Neural crest cell (in vitro differentiated cells): Measurements from ENCODE around the gene IL36A. TPM values are rescaled to one million over a fixed set of nuclear protein-coding genes. Genes with fewer than 3 reads are reported as not detected.

Experiments used
- DNase-seq: peaks from one replicate; pipeline ENCODE4 v3.0.0; 2021; ENCODE audit warnings: low read depth, mixed read lengths, low spot score
- H3K27ac Mint-ChIP-seq: one replicate; pipeline ENCODE4 v1.8.0; 2021; ENCODE audit warnings: mild to moderate bottlenecking, mixed read lengths; ENCODE audit not compliant: unreplicated experiment
- H3K27me3 Mint-ChIP-seq: 2 replicates; pipeline ENCODE4 v1.8.0; 2021; ENCODE audit warnings: low read depth, mild to moderate bottlenecking, mixed read lengths
- H3K36me3 Mint-ChIP-seq: 2 replicates; pipeline ENCODE4 v1.8.0; 2021; ENCODE audit warnings: low read depth, mild to moderate bottlenecking, mixed read lengths
- H3K4me1 Mint-ChIP-seq: 2 replicates; pipeline ENCODE4 v1.8.0; 2021; ENCODE audit warnings: mixed read lengths
- H3K4me3 Mint-ChIP-seq: one replicate; pipeline ENCODE4 v1.8.0; 2021; ENCODE audit warnings: mild to moderate bottlenecking, mixed read lengths
- H3K9me3 Mint-ChIP-seq: 2 replicates; pipeline ENCODE4 v1.8.0; 2021; ENCODE audit warnings: mixed read lengths
- total RNA-seq: library from RNA; stranded (reverse); gene quantifications from 2 replicates; pipeline ENCODE4 v1.2.1, GENCODE V29; 2021
- TF ChIP-seq, protein P1 (sequence below): fragments of 200-600 bp; sonication (generic); conservative IDR thresholded peaks from 2 replicates; pipeline ENCODE4 v1.5.0; 2021; ENCODE audit warnings: antibody characterized with exemption, mild to moderate bottlenecking

The IL36A gene
- total RNA-seq, 1 donor from 2014 or later = not detected

DNA sequence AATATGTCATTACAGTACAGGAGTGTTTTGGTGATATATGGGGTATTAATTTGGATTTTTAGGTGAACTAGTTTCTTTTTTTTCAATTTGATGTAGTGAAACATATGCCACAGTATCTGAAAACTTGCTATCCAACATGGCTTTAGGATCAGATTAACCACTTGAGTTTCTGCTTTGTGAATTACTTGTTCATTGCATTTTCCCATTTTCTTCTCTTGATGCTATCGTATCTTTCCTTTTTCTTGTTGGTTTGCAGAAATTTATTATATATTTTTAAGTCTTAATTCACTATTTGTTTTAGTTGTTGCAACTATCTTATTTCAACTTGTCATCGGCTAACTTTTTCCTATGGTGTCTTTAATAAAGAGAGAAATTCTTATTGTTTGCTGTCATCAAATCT is 8.8 kb downstream of the IL36A start:
- Mint-ChIP-seq H3K4me1 (peaks cover 8% of the 10 kb centered on the region), H3K36me3 (peaks cover 4% of the 10 kb centered on the region), H3K27ac (no peak overlapping the region), H3K27me3 (peaks cover 39% of the 10 kb centered on the region), H3K4me3 (no peak overlapping the region), H3K9me3 (peaks cover 22% of the 10 kb centered on the region)
- DNase-seq = no peak
- TF ChIP-seq, protein P1, sequence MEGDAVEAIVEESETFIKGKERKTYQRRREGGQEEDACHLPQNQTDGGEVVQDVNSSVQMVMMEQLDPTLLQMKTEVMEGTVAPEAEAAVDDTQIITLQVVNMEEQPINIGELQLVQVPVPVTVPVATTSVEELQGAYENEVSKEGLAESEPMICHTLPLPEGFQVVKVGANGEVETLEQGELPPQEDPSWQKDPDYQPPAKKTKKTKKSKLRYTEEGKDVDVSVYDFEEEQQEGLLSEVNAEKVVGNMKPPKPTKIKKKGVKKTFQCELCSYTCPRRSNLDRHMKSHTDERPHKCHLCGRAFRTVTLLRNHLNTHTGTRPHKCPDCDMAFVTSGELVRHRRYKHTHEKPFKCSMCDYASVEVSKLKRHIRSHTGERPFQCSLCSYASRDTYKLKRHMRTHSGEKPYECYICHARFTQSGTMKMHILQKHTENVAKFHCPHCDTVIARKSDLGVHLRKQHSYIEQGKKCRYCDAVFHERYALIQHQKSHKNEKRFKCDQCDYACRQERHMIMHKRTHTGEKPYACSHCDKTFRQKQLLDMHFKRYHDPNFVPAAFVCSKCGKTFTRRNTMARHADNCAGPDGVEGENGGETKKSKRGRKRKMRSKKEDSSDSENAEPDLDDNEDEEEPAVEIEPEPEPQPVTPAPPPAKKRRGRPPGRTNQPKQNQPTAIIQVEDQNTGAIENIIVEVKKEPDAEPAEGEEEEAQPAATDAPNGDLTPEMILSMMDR = no peak

DNA sequence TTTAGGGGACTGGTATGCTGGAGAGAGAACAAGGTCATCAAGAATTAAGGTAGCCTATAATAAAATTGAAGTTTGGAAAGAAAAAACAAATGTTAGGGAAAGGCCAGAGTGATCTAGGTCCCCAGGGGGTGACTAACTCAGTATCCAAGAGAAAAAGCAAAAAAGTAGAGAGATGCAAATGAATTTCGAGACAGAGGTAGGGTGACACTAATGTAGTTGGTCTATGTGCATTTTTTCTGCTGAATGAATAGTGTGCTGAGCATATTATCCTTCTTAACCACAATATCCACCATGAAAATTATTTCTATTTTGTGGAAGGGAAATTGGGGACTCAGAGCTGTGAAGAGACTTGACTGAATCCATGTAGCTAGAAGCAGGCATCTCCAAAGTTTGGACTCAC is 9.8 kb downstream of the IL36A start:
- H3K27ac Mint-ChIP-seq = no peak overlapping the region
- DNase-seq = no peak
- peaks cover 25% of the 10 kb centered on the region for H3K9me3 Mint-ChIP-seq
- TF ChIP-seq, protein P1 = no peak
- peaks cover 37% of the 10 kb centered on the region for H3K27me3 Mint-ChIP-seq
- H3K36me3 Mint-ChIP-seq = peaks cover 4% of the 10 kb centered on the region
- H3K4me3 Mint-ChIP-seq = no peak overlapping the region
- peaks cover 8% of the 10 kb centered on the region for H3K4me1 Mint-ChIP-seq

DNA sequence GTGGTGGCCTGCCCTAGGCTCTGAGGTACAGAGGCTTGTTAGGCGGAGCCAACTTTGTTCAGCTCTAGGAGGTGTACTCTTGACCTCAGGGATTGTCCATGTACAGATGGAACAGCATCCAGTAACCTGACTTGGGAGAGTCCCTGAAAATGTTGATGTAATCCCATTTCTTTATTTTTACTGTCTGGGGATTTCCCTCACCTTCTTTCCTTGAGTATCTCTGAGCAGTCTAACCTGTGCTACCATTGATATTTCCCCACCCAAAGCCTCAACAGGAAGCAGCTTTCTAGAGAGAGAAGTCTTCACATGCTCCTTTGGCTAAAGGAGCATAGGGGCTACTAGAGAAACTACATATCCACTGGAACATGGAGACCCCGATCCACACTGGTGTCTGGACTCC is 10.4 kb downstream of the IL36A start:
- Mint-ChIP-seq H3K9me3 (peaks cover 25% of the 10 kb centered on the region), H3K27ac (no peak overlapping the region), H3K4me1 (peaks cover 8% of the 10 kb centered on the region), H3K36me3 (peaks cover 4% of the 10 kb centered on the region), H3K27me3 (peaks cover 35% of the 10 kb centered on the region), H3K4me3 (no peak overlapping the region)
- DNase-seq = no peak
- TF ChIP-seq, protein P1 = no peak

DNA sequence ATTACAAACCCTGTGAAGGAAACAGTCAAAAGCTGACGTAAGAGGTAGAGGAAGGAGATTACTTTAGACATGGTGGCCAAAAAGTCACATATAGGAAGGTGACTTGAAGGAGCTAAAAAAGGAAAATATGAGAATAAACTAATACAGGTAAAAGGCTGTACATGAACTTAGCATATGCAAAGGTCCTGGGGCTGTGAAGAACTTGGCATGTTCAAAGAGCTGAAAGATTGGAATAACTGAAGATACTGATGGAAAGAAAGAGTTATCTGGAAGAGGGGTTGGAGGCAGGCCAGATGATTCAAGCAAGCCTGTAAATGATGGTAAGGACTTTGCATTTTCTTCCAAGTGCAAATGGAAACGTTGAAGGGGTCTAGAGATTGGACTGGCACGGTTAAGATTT is 13.2 kb downstream of the IL36A start:
- Mint-ChIP-seq H3K4me3 (no peak overlapping the region), H3K36me3 (peaks cover 4% of the 10 kb centered on the region), H3K27ac (no peak overlapping the region), H3K9me3 (peaks cover 17% of the 10 kb centered on the region), H3K27me3 (peaks cover 41% of the 10 kb centered on the region), H3K4me1 (no peaks in the 10 kb centered on the region)
- DNase-seq = no peak
- TF ChIP-seq, protein P1 = no peak

DNA sequence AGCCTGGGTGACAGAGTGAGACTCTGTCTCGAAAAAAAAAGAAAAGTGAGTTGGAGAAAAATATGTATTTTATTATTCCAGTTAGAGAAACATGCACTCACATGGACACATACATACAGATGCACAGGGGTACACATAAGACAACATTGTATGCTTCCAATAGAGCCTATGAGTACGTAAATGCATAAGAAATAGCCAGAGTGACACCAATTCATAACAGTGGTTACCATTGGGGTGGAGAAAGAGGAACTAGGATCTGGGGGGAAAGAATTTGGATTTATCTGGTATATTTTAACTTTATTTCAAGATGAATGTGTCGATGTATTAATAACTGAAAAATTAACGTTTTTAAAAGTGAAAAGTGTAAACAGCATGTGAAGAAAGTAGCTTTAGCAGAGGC is 16.1 kb downstream of the IL36A start:
- Mint-ChIP-seq H3K36me3 (peaks cover 2% of the 10 kb centered on the region), H3K27ac (no peak overlapping the region), H3K9me3 (peaks cover 11% of the 10 kb centered on the region), H3K4me3 (no peak overlapping the region), H3K27me3 (peaks cover 63% of the 10 kb centered on the region), H3K4me1 (no peaks in the 10 kb centered on the region)
- TF ChIP-seq, protein P1 = no peak
- no peak for DNase-seq

DNA sequence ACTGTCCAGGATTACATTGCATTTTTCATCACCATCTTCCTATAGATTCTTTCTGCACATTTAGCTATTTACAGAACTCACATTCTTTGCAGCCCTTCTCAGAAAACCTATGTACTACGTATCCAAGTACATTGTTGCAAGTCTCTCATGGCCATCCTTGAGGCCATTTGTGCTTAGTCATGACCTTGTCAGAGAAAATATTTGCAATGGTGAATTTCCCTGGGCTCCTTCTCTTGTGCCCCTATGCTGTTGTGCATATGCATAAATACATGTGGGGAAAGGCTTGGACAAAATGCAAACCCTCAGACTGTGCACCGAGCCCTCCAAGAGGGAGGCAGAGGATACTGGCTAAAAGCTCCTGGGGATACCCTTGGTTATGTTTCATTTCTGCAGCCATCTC is 19.5 kb downstream of the IL36A start:
- Mint-ChIP-seq H3K9me3 (peaks cover 1% of the 10 kb centered on the region), H3K4me1 (no peaks in the 10 kb centered on the region), H3K4me3 (no peak overlapping the region), H3K36me3 (no peaks in the 10 kb centered on the region), H3K27me3 (peaks cover 71% of the 10 kb centered on the region), H3K27ac (no peak overlapping the region)
- TF ChIP-seq, protein P1 = no peak
- DNase-seq = no peak
